Endothelial cell of umbilical vein (primary cell): ENCODE data around the gene PHKG2. TPM values are rescaled to one million over a fixed set of nuclear protein-coding genes. Genes with fewer than 3 reads are reported as not detected.

Experiments used
- BruUV-seq: library from RNA; stranded (reverse); fragments of 400-500 nt; replicated peaks from 2 replicates; lab custom pipeline; 2021; lab: Mats Ljungman, UMichigan
- CTCF ChIA-PET: fragments of 300-600, 350-600 bp; sonication (Branson Sonifier 250); formaldehyde crosslinking; loops from one replicate; lab custom pipeline; 2021; ENCODE audit warnings: antibody characterized with exemption, inconsistent platforms; lab: Charles Lee
- POLR2A ChIA-PET: fragments of 300-600, 350-600 bp; sonication (Branson Sonifier 250); formaldehyde crosslinking; loops from one replicate; lab custom pipeline; 2021; ENCODE audit warnings: antibody characterized with exemption, inconsistent platforms; lab: Charles Lee
- DNase-seq: peaks from one replicate; pipeline ENCODE4 v3.0.0-alpha.2; 2011; ENCODE audit warnings: low read depth, low spot score
- FAIRE-seq: peaks from 2 replicates; lab custom pipeline; 2011; peaks lifted over from hg19 to GRCh38; lab: Jason Lieb, UNC
- H2AFZ ChIP-seq: 2 replicates; pipeline ENCODE4 v1.6.0; 2012; ENCODE audit warnings: low read depth, low read length, control low read depth, inconsistent platforms
- H3K27ac ChIP-seq: 2 replicates; pipeline ENCODE4 v1.5.1; 2011; ENCODE audit warnings: low read depth, mild to moderate bottlenecking, control low read depth, low read length, moderate library complexity; ENCODE audit not compliant: insufficient read depth
- H3K27me3 ChIP-seq, 2 experiments: 2 replicates each; pipeline versions ENCODE4 v1.6.0 to v1.6.1; 2011; ENCODE audit warnings: low read length in 2 of 2, mixed read lengths in 1 of 2; ENCODE audit not compliant: control insufficient read depth in 2 of 2, insufficient read depth in 2 of 2
- H3K36me3 ChIP-seq, 2 experiments: 2 replicates in 1 of 2; 3 replicates in 1 of 2; pipeline ENCODE4 v1.5.1; 2011; ENCODE audit warnings: low read length in 2 of 2, mild to moderate bottlenecking in 1 of 2, moderate library complexity in 1 of 2; ENCODE audit not compliant: control insufficient read depth in 2 of 2, insufficient read depth in 2 of 2; ENCODE audit errors: extremely low read depth in 1 of 2
- H3K4me1 ChIP-seq: 3 replicates; pipeline ENCODE4 v1.5.1; 2011; ENCODE audit warnings: mild to moderate bottlenecking, low read length; ENCODE audit not compliant: control insufficient read depth, insufficient read depth; ENCODE audit errors: extremely low read depth
- H3K4me2 ChIP-seq: 2 replicates; pipeline ENCODE4 v1.6.1; 2011; ENCODE audit warnings: low read length, control low read depth, mixed read lengths; ENCODE audit not compliant: insufficient read depth
- H3K4me3 ChIP-seq, 3 experiments: fragments of 200-600 bp in 1 of 3; sonication (generic), shearing (Covaris generic) in 1 of 3; replicated peaks in 1 of 3; 2 replicates each; pipeline ENCODE4 v1.5.1; 2011 to 2016; ENCODE audit warnings: control low read depth in 3 of 3, low read length in 3 of 3, mild to moderate bottlenecking in 2 of 3, inconsistent platforms in 1 of 3, low read depth in 1 of 3, moderate library complexity in 1 of 3; ENCODE audit not compliant: insufficient read depth in 1 of 3
- H3K79me2 ChIP-seq: 2 replicates; pipeline ENCODE4 v1.6.0; 2012; ENCODE audit warnings: low read length, inconsistent platforms; ENCODE audit not compliant: control insufficient read depth, insufficient read depth
- H3K9ac ChIP-seq: replicated peaks from 2 replicates; pipeline ENCODE3; 2011; ENCODE audit warnings: low read length, control low read depth; ENCODE audit not compliant: insufficient read depth; ENCODE audit errors: extremely low read depth
- H3K9me1 ChIP-seq: replicated peaks from 3 replicates; pipeline ENCODE4 v1.6.0; 2011; ENCODE audit warnings: mild to moderate bottlenecking, low read length; ENCODE audit not compliant: control insufficient read depth, insufficient read depth; ENCODE audit errors: extremely low read depth
- H3K9me3 ChIP-seq: replicated peaks from 2 replicates; pipeline ENCODE4 v1.5.1; 2012; ENCODE audit warnings: low read length, inconsistent platforms; ENCODE audit not compliant: control insufficient read depth, insufficient read depth
- H4K20me1 ChIP-seq: replicated peaks from 2 replicates; pipeline ENCODE3; 2011; ENCODE audit warnings: mild to moderate bottlenecking, low read length; ENCODE audit not compliant: control insufficient read depth, insufficient read depth; ENCODE audit errors: extremely low read depth
- CTCF ChIP-seq, 2 donors: IDR thresholded peaks; 1 replicate in 1 of 2; 2 replicates in 1 of 2; pipeline ENCODE4 v1.5.1; 2011; ENCODE audit warnings: low read length in 2 of 2, mild to moderate bottlenecking in 2 of 2, moderate library complexity in 2 of 2, control low read depth in 1 of 2, inconsistent platforms in 1 of 2, low read depth in 1 of 2; ENCODE audit not compliant: insufficient read depth in 1 of 2; ENCODE audit errors: extremely low read depth in 1 of 2
- EZH2 ChIP-seq: IDR thresholded peaks from 2 replicates; pipeline ENCODE4 v1.6.1; 2012; ENCODE audit warnings: borderline replicate concordance, low read depth, mild to moderate bottlenecking, moderate library complexity, low read length, inconsistent platforms; ENCODE audit not compliant: severe bottlenecking
- FOS ChIP-seq: IDR thresholded peaks from 2 replicates; pipeline ENCODE4 v1.6.1; 2011; ENCODE audit warnings: mild to moderate bottlenecking, low read length, moderate library complexity, borderline replicate concordance; ENCODE audit not compliant: insufficient read depth
- GATA2 ChIP-seq: IDR thresholded peaks from 2 replicates; pipeline ENCODE4 v1.7.0; 2011; ENCODE audit warnings: low read depth, mild to moderate bottlenecking, moderate library complexity, mixed read lengths, low read length; ENCODE audit not compliant: insufficient read length, insufficient read depth
- JUN ChIP-seq: IDR thresholded peaks from 2 replicates; pipeline ENCODE4 v1.6.1; 2011; ENCODE audit warnings: borderline replicate concordance, low read depth; ENCODE audit not compliant: insufficient read length, insufficient read depth
- MYC ChIP-seq: IDR thresholded peaks from one replicate; pipeline ENCODE4 v1.6.1; 2011; ENCODE audit warnings: mild to moderate bottlenecking, low read depth, low read length
- POLR2A ChIP-seq: IDR thresholded peaks from 2 replicates; pipeline ENCODE4 v1.6.1; 2012; ENCODE audit warnings: low read depth, mild to moderate bottlenecking, control low read depth, low read length
- POLR2AphosphoS5 ChIP-seq: IDR thresholded peaks from 2 replicates; pipeline ENCODE4 v1.6.1; 2012; ENCODE audit warnings: low read depth, mild to moderate bottlenecking, control low read depth, low read length, moderate library complexity; ENCODE audit not compliant: insufficient read depth
- dilution Hi-C: fragments of 300-500 bp; cut with MboI; formaldehyde crosslinking; loops from one replicate; pipeline ENCODE4 v1.15.0; 2019; ENCODE audit warnings: low sequenced_read_pairs; ENCODE audit not compliant: extremely low pct_ligation_motif_present
- intact Hi-C: fragments of 100-400 bp; cut with micrococcal nuclease; formaldehyde crosslinking; loops from one replicate; pipeline ENCODE4 v1.10.0; 2022
- polyA plus RNA-seq, 4 experiments: library from polyadenylated mRNA; depleted of rRNA in 3 of 4; stranded (reverse) in 3 of 4; unstranded in 1 of 4; fragments of >200 nt; gene quantifications; 2 replicates each; pipeline versions ENCODE4 v1.2.1 to v1.2.3, GENCODE V29; 2011 to 2012; ENCODE audit warnings: missing spikeins in 1 of 4
- total RNA-seq: library from RNA; stranded (reverse); gene quantifications from 2 replicates; pipeline ENCODE4 v1.2.3, GENCODE V29; 2021
- TF ChIP-seq, protein P1 (sequence below): IDR thresholded peaks from 2 replicates; pipeline ENCODE4 v1.6.1; 2011; ENCODE audit not compliant: insufficient read depth, insufficient read length

PHKG2 gene
- total and polyA plus RNA-seq, 2 donors (not counting 3 experiments of a cell fraction or from before 2014, with no cell fraction given): 33.0 to 48.8 TPM

DNA sequence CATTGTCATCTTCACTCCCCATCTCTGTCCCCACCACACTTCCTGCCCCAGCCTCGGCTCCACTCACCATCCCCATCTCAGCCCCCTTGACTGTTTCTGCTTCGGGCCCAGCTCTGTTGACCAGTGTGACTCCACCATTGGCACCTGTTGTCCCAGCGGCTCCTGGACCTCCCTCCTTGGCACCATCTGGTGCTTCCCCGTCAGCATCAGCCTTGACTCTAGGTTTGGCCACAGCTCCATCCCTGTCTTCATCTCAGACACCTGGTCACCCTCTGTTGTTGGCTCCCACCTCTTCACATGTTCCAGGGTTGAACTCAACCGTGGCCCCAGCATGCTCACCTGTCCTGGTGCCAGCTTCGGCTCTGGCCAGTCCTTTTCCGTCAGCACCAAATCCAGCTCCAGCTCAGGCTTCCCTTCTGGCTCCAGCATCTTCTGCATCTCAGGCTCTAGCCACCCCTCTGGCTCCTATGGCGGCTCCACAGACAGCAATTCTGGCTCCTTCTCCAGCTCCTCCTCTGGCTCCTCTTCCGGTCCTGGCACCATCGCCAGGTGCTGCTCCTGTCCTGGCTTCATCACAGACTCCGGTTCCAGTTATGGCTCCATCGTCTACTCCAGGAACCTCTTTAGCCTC lies 24.4 kb upstream of the PHKG2 start:
- CTCF ChIA-PET: interaction anchor here (1.6 kb wide), 1 partner anchor 24 kb away, joined by 3 read pairs; no protein-coding TSS in a partner anchor
- no peak for DNase-seq
- TF ChIP-seq POLR2A (no peak), MYC (no peak), JUN (no peak), GATA2 (no peak), FOS (no peak), CTCF (IDR thresholded peaks at IDR 0.05; ENCODE audit: extremely low read depth in 1 of 2, insufficient read depth in 1 of 2, low read depth in 1 of 2, low read length in 2 of 2) (no peak), EZH2 (no peak), POLR2AphosphoS5 (no peak)
- TF ChIP-seq, protein P1, sequence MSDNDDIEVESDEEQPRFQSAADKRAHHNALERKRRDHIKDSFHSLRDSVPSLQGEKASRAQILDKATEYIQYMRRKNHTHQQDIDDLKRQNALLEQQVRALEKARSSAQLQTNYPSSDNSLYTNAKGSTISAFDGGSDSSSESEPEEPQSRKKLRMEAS: no peak
- Histone ChIP-seq H3K4me1 (no peaks in the 10 kb centered on the region), H4K20me1 (no peaks in the 10 kb centered on the region), H3K36me3 (peaks cover 54 to 61% of the 10 kb centered on the region in 2 experiments), H3K9me1 (no peaks in the 10 kb centered on the region), H3K79me2 (peaks cover 11% of the 10 kb centered on the region), H3K27me3 (no peaks in the 10 kb centered on the region), H3K9ac (no peak overlapping the region), H3K4me2 (no peak overlapping the region), H3K4me3 (no peak overlapping the region), H2AFZ (no peak overlapping the region), H3K9me3 (no peaks in the 10 kb centered on the region), H3K27ac (no peak overlapping the region)
- intact Hi-C loops: no loop called here
- POLR2A ChIA-PET: interaction anchor here (0.8 kb wide), 1 partner anchor 15 kb away, joined by 3 read pairs; no protein-coding TSS in a partner anchor
- dilution Hi-C loops: no loop called here
- no peak for FAIRE-seq
- BruUV-seq: TSS peak; percentile 53
